Epithelial cell of prostate (primary cell): ENCODE results near the gene GLB1L.

ENCODE experiments used
- DNase-seq: peaks from one replicate; pipeline ENCODE4 v3.0.0-alpha.2; 2011; ENCODE audit warnings: low read depth, low spot score
- H3K27ac ChIP-seq: fragments of 450-650 bp; 2 replicates; pipeline ENCODE4 v1.5.1; 2017; ENCODE audit warnings: mild to moderate bottlenecking

The GLB1L gene

DNA sequence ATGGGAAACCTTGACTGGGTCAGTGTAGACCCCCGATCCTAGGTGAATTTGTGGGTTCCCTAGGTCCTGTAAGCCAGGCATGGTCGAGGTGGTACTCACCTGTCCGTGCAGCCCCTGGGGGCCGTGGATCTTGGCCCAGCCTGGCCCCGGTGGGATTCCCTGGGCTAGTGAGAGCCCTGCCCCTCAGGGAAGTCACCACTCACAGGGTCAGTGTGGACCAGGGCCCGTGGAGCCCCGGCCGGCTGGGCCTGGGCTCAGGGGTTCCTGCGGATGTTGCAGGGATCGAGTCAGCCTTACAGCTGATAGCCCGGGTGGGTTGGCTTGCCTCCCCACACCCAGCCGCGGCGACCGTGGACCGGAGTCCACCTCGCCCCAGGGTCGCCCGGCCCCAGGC, 16.3 kb downstream of the GLB1L start:
- peak overlapping the region; percentile 92 for H3K27ac ChIP-seq
- no peak for DNase-seq

DNA sequence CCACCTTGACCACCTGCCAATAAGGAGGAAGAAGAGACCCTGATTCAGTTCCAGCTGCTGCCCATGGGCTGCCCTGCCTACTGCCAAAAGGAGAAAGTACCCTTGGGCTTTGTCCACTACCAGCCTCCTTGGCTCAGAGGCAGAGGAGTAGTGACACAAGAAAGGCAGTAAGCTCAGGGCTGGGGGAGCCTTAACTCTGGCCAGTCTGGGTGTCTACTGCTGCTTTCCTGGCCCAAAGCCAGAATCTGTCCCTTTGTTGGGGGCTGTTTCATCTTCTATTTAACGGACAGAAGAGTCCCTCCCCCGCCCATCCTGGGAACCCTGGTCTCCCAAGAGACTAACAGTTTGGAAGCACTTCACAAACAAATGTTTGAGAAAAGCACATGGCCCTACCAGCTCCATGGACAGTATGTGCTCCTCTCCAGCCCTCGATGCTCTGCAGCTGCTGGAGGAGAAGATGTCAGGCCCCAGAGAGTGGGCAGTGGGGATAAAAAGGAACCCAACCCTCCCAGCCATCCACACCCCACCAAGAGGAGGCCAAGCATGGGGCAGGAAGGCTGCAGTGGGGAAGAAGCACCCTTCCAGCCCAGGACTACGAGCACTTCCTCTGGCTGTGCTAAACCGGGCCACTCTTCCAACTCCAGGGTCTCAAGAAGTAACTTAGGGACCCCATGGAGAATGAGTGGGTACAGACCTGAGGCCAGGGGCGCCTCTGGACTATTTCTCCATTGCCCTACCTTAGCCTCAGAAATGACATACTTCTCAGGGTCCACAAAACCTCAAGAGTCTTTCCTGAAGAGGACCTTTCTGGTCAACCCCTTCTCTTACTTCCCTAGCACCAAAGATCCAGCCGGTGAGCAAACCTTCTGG, 17.0 kb downstream of the GLB1L start:
- DNase-seq = no peak

DNA sequence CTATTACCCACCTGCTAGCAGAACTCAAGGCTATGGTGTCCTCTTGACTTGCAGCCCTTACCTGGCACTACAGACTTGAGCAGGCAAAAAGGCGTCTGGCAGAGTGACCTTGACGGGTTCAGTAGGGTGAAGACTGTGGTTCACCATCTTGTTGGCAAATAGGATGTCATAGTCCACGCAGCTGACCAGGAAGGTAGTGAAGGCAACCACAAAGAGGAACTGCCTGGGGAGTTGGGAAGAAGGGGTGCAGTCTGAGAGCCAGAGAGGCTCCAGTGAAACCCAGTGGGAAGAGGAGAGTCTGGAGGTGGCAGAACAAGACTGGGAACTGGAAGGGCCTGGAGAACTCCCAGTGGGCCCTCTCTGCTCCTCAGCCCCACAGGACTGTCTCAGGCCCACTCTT, 19.9 kb downstream of the GLB1L start:
- DNase-seq = no peak
- no peak overlapping the region for H3K27ac ChIP-seq

More for the DNA sequence above, 17.0 kb downstream of the GLB1L start:
- H3K27ac ChIP-seq = peak overlapping the region; percentile 92

DNA sequence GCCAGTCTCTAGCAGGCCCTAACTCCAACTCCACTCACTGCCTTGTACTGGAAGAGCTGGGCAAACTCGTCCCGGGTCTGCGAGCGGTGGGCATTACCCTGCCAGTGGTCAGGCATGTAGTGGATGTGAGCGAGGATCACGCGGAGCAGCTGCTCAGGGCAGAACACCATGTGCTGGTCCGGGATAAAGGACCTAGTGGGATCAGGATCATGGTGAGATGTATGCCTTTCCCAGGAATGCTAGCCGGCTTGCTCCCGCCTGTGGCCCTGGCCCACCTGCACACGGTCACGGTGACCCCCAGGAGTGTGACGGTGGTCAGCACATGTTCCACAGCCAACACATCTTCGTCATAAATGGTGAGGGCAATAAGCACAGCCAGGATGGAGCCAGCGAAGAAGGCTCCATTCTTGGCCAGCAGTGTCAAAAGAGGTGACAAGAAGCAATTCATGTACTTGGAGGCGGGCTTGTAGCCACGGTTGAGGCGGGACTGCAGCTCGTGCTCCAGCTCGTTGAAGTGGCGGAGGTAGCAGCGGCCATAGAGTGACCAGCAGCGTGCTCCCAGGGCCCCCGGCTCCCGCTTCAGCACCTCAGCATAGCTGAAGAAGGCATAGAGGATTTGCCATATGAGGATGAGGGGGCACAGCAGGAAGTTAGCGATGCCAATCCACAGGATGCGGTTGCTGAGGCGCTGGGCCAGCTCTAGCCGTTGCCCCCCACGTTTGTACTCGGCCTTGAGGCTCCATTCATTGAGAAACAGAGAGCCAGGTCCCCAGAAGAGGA, 21.2 kb downstream of the GLB1L start:
- DNase-seq = no peak
- no peak overlapping the region for H3K27ac ChIP-seq

DNA sequence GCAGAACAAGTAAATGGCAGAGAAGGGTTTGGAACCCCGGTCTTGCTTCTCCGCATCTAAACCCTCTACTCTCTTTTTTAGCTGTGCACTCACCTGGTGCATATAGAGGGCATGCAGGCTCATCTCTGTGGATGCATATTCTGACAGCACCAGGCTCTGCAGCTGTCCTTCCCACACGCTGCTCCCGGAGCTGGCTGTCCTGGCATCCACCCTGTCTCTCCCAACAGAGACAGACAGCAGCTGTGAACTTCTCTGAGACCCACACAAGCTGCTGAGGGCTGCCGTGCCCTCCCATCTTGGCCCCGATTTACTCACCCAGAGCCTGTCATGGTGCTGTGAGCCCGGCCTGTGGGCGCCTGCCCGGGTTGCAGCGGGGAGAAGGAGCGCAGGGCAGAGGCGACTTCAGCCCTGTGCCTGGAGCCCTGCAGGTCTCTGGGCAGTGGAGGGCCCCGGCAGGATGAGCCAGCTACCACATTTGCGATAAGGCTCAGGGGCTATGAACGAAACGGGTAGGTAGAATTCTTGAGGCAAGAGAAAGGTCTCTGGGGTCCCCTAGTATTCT, 23.2 kb downstream of the GLB1L start:
- no peak overlapping the region for H3K27ac ChIP-seq
- DNase-seq = no peak

DNA sequence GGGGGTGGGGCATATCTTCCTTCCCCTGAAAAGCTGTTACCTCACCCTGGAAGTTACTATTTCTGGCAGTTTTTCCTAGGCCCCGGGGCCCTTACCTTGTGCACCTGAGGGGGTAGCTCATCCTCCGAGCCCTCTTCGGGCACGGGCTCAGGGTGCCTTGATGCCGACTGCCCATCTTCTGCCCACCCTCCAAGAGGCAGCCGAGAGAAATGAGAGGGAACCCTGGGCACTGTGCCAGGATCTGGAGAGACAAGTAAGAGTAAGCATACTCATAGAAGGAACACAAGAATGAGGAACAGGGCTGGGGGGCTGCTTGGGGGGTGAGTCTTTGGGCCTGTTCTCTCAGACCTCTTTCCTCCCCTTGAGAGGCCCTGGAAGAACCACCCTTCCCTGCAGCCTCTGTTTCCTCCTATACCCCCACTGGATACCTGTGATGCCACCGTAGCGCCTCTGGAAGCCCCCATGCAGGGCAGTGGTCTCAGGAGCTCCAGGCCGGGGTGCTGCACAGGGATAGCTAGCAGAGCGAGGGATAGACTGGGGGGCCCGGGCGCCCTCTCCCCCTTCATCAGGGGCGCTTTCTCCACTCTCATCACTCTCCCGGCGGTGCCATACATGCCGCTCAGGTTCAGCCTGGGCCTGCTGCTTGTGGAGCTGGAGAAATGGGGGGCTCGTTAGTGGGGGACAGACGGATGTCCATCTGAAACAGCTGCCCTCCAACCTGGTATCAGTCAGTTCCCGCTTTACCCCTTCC, 24.4 kb downstream of the GLB1L start:
- DNase-seq = no peak
- H3K27ac ChIP-seq = no peak overlapping the region

DNA sequence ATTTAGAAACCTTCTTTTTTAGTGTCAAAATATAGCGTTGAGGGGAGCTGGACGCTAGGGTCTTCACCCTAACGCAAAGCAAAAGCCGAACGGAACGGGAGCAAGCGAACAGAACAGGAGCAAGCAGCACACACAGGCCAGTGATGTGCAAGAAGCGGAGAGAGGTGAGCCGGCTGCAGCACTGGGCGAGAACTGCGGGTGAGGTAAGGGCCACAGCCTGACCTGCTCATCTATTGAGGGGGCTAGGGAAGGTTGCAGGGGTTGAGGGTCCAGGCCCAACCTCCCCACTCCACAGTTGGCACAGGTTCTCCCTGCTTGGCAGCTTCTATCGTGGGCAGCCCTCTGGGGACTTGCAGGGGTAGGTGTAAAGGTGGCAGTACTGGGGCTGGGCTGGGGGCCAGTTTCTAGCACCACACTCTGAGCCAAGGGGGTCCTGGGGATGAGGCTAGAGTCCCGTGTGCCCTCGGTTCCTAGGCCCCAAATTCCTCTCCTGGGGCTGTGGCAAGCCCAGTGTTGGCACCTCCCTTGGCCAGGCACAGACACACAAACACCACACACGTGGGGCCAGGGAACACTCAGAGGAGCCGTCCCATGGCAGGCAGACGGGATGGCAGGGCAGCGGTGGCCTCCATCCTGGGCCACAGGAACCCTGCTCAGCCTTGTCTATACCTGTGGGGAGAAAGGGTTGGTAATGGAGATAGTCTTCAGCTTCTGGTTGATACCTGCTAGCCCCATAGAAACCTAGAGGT, 25.3 kb downstream of the GLB1L start:
- no peak for DNase-seq
- H3K27ac ChIP-seq = no peak overlapping the region

DNA sequence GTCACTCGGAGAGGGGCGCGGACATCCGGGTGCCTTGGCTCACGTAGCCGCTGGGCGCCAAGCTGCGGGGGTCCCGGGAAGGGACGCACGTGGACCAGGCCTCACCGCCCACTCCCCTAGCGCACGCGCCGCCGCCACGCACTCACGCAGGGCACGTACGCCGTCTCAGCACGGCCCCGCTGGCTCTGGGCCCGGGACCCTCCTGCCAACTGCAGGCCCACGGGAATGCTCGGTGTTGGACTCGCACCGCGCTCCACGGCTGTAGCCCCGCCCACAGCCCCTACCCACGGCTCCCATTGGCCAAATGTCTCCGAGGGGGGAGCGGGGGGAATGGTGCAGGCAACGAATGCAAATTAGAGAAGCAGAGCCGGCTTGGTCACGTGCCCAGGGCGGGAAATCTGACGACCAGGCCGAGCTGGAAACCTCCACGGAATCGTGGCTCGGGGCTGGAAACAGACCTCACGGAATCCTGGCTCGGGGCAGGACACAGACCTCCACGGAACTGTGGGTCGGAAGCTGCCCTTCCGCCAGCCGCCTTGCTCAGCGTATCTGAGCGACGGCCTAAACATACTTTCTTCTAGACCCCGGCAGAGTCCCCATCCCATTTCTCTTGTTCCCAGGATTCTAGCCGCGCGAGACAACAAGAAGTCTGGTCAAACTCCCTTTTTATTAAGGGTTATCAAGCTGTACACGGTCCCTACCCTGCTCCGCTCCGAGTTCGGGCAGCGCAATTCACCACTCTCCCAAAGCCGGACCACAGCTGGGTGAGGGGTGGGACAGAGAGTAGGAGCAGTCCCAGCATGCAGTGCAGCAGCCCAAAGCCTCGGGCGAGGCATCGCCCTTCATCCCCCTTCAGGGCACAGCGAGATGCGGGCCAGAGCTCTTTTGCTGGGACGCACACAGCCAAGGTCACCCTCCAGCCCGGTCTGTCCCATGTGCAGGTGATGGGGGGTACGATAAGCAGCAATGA, 26.2 kb downstream of the GLB1L start, which contains the start of gene ABCB6:
TSS of gene ABCB6 (minus strand) at position 227 of the 970 bp plus-strand sequence. CDS start 285 bp downstream, outside the sequence.
- peak; percentile 14 for DNase-seq
- H3K27ac ChIP-seq = peak within 1 kb of the TSS; percentile 83

DNA sequence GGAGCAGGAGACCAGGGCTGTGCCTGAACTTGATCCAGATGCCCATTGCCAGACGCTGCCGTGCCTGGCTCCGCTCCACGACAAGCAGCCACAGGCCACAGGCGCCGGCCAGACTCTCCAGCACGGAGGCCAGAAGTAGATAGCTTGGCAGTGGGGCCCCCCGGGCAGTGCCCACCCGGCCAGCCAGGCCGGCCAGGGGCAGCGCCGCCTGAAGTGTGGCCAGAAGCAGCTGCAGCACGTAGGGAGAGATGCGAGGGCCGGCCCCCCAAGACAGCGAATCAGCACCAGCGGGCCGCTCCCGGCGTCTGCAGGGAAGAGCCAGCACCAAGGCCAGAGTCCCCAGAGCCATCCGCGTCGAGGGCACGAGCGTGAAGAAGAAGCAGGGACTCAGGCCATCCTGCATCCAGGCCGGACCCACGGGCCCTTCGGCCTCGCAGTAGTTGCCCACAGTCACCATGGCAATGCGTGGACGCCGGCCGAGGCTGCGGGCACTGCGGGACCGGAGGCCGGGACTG, 27.0 kb downstream of the GLB1L start:
- H3K27ac ChIP-seq = peak overlapping the region; percentile 83
- no peak for DNase-seq

DNA sequence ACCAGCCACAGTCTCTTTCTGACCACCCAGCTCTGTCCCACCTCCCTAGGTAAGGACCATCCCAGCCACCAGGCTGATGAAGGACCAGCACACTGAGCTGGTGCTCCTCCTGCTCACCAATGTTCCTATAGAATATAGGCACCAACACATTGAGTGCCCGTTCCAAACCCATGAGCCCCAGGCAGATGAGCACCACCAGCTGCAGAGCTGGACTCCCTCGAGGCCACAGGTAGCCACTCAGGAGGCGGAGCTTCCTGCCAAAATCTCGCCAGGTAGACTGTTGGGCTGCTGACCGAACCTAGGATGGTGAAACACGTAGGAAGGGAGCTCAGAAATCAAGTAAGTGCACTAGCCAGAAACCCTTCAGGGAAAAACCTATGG, 28.7 kb downstream of the GLB1L start:
- DNase-seq = no peak
- no peak overlapping the region for H3K27ac ChIP-seq

DNA sequence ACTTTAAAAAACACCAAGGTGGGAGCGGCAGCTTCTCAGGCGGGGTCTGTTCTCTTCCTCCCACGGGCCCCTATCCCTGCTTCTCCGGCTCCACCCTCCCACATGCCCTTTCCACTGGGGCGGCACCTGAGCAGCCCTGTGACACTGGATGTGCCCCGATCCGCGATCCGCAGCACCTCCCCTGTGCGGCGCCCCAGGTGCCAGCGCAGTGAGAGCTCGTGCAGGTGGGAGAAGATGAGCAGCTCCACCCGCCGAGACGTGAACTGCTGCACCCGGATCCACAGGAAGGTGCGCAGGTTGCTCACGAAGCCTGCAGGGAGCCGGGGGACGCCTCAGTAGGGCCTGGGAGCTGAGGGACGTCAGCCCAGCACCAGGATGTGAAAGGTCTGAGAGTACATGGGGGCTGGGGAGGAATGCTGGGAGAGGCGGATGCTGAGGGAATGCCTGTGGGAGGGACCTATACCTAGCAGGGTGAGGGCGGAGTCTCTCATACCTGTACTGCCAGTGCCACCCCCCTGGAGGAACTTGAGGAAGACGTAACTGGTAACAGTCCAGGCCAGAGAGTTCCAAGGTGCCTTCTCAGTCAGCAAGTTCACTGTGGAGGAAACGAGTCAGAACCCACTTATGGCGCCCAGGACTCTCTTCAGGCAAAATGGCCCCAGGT, 29.2 kb downstream of the GLB1L start:
- DNase-seq = no peak
- H3K27ac ChIP-seq = no peak overlapping the region

DNA sequence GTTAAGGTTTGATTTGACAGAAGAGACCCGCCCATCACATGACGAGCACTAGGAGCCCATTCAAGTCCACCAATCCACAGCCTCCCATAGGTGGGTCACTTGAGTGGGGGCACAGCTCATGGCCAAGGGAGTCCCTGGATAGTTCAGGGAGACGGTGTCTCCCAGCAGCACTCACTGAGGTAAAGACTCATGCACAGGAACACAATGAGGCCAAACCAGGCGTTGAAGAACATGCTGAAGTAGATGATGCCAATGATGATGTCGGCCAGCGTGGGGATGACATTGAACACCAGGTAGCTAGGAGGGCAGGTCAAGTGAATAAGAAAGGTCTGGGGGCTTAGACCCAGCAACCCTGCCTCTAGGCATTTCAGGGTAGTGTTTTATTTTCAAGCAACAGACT, 30.5 kb downstream of the GLB1L start:
- H3K27ac ChIP-seq = no peak overlapping the region
- DNase-seq = no peak

DNA sequence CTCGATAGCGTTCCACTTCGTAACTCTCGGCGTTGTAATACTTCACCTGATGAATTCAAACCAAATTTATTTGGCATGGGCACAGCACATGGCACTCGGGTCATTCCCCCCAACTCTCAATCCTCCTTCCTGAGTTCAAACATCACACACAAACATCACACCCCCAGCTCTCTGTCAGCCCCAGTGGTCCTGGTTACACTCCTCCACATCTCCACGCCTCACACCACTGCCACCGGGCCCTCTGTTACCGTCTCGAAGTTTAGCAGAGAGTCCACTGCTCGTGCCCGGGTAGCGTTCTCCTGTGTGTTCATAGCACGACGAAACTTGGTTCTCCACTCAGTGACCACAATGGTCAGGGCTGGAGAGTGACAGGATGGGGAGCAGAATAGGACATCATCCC, 31.1 kb downstream of the GLB1L start:
- DNase-seq = no peak
- no peak overlapping the region for H3K27ac ChIP-seq

DNA sequence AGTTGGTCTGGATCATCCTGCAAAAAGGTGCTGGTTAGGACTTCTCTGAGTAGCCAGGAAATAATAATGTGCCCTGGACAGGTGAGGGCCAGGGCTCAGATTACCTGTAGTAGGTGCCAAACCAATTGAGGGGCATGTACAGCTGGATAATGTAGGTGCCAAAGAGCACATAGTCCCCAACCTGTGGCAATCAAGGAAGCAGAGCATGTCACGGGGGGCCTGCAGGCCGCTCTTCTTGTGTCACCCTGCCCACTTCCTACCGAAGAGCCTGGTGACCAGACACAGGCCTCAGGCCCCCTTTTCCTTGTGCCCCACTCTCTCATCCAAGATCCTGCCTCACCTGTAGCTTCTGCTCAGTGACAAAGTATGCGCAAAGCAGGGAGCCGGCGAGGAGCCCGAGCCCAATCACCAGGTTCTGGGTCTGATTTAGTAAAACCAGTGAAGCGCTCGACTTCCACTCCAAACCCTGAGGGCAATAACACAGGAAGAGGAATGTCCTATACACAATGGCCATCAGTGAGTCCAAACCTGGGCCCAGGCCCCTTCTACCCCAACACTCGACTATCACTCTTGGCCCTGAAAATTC, 31.7 kb downstream of the GLB1L start:
- H3K27ac ChIP-seq = no peak overlapping the region
- no peak for DNase-seq

DNA sequence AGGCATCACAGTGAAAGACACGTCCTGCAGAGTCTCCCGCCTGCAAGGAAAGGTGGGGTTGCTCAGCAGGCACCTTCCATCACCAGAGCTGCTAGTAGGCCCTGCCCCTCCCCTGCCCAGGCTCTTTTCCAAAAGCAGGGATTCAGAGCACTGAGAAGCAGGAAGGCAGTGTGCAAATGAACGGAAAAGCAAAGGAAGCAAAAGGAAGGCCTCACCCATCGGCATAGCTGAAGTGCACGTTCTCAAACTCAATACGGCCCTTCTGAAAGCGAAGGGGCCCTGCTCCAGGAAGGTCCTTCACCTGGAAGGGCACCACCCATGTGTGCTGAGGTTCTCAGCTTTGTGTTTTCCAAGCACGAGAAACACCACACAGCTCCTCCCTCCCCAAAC, 32.2 kb downstream of the GLB1L start:
- DNase-seq = no peak
- H3K27ac ChIP-seq = no peak overlapping the region

DNA sequence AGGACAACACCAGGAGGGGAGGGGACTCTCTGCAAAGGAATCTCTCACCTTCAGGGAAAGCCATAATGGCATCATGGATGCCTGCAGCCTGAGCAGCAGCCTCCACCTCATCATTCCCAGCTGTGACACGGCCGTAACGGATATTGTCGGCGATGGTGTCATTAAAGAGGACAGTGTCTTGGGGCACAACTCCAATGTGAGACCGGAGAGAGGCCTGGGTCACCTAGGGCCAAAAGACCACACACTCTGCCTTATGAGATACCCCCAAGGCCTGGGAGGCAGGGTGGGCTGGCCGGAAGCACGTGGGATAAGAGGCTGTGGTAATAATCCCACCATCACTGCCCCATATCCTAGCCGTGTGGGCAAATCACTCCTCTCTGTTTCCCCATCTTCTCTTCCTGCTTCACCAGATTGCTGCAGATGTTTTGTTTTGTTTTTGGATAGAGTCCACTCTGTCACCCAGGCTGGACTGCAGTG, 34.3 kb downstream of the GLB1L start:
- H3K27ac ChIP-seq = no peak overlapping the region

DNA sequence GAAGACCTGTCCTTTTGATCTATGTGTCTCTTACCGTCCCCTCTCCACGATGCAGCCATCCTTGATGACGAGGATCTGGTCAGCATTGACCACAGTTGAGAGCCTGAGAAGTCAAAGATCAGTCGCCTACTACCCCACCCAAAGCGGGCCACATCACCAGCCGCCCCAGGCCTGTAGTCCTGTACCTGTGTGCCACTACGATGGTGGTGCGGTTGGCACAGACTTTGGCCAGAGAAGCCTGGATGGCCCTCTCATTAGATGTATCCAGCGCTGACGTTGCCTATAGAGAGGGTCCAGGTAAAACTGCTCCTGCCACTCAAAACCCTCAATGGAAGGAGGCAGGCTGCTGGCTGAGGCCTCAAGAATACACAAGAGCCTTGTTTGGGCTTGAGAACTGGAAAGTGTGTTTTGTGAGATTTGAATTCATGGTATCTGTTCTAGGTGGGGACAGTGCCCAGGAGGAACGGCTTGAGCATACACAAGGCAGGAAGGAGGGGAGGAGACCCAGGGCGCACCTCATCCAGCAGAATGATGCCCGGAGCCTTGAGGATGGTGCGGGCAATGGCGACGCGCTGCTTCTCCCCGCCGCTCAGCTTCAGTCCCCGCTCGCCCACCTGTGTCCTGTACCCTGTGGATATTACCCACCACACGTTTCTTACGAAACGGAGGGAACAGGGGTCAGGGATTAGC, 34.9 kb downstream of the GLB1L start:
- DNase-seq = no peak
- no peak overlapping the region for H3K27ac ChIP-seq

More for the DNA sequence above, 34.3 kb downstream of the GLB1L start:
- no peak for DNase-seq
